Activated T-helper 17 cell treated with anti-CD3 and anti-CD28 coated beads, Interleukin-2, amount 50 U/mL, for 72 hours (primary cell): Measurements from ENCODE around the gene HOXB6. TPM values are rescaled to one million over a fixed set of nuclear protein-coding genes. Genes with fewer than 3 reads are reported as not detected.
A peak's percentile ranks its signal among the peaks of the same experiment; 100 is the strongest.

Experiments used
- ATAC-seq: fragments of 150-1000 bp; cut with Tn5 transposase; replicated peaks from 2 replicates; pipeline ENCODE4 v1.10.0; 2021; ENCODE audit warnings: mild to moderate bottlenecking, moderate library complexity
- H3K27ac Mint-ChIP-seq: one replicate; pipeline ENCODE4 v1.8.0; 2022; ENCODE audit warnings: mixed read lengths
- H3K27me3 Mint-ChIP-seq: one replicate; pipeline ENCODE4 v1.8.0; 2022; ENCODE audit warnings: mixed read lengths
- H3K36me3 Mint-ChIP-seq: one replicate; pipeline ENCODE4 v1.8.0; 2022; ENCODE audit warnings: low read depth, mild to moderate bottlenecking, mixed read lengths
- H3K4me1 Mint-ChIP-seq: one replicate; pipeline ENCODE4 v1.8.0; 2022; ENCODE audit warnings: mixed read lengths
- H3K4me3 Mint-ChIP-seq: one replicate; pipeline ENCODE4 v1.8.0; 2022; ENCODE audit warnings: mild to moderate bottlenecking, mixed read lengths
- H3K9me3 Mint-ChIP-seq: one replicate; pipeline ENCODE4 v1.8.0; 2022; ENCODE audit warnings: mixed read lengths
- total RNA-seq, 2 donors: library from RNA; stranded (reverse); gene quantifications; one replicate each; pipeline ENCODE4 v1.2.3, GENCODE V29; 2022

The HOXB6 gene
- total RNA-seq, 2 donors from 2014 or later: 0.37 to 0.39 TPM

DNA sequence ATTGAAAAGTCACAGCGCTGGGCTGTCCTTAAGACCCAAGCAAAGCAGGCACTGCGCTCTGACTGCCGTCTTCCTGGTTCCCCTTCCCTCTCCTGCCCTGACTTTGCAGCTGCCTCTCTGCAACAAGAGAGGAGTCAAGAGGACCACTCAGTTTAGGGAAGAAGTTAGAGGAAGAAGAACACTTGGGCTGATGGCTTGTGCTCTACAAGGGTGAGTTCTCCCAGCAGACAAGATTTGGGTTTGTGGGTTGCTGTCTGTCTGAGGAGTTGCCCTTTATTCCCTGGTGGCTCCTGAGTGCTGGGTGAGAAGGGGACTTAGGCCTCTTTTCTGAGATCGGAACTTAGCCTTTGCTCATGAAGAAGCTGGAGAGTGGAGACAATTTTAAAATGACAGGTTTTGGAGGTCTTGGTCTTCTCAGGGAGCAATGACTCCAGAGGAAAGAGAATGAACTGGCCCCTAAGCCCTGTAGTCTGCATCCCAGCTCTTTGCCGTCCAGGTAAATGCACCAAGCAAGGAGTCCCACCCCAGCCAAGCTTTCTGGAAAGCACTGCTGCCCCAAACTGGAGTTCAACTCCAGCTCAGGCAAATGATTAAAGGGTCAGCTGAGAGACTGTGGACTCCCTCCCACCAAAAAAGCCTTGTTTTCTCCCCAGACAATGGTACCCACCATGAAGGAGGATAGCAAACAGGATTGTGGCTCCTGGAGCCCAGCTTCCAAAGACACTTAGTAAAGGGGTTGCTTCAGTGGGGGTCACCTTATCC, 24.0 kb upstream of the HOXB6 start:
- Mint-ChIP-seq H3K4me3 (no peak overlapping the region), H3K4me1 (peaks cover 9% of the 10 kb centered on the region), H3K9me3 (no peaks in the 10 kb centered on the region), H3K36me3 (no peaks in the 10 kb centered on the region), H3K27me3 (peaks cover 72% of the 10 kb centered on the region), H3K27ac (no peak overlapping the region)
- ATAC-seq: no peak

DNA sequence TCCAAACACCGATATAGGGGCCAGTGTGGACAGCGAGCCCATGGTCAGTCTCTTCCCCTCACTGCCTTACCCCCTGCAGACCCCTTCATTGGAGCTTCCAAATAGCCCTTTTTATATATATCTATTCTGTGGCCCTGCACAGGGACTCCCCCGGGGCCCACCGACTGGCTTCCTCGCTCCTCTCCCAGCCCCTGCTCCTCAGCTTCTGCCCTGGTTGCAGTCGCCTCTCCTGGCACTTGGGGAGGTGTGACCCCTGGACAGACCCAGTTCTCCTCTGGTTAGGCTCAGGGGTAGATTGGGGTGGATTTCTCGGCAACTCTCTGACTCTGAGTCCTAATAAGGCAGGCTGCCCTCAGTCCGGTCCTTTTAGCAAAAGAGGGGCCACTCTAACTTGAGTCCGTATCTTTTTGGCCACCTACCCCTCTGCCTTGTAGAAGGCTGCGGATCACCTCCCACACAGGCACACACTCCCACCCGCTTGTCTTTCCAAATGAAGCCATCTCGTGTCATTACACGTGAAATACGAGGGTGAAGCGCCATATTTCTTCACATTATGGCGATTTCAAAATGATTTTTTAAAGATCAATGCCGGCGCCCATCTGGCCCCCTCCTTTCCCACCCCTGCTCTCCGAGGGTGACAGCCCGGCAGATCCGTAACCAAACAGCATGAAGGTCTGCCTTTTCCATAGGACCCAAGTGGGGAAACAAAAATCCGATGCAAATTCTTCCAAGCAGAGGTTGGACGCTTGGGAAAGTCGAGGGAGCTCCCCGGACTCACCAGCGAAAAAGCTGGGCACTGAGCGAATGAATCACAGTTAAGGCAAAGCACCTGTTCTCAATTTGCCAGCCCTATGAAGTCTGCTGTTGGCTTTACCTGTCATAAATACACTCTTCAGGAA, 23.1 kb upstream of the HOXB6 start:
- peaks cover 9% of the 10 kb centered on the region for H3K4me1 Mint-ChIP-seq
- no peak overlapping the region for H3K4me3 Mint-ChIP-seq
- ATAC-seq: no peak
- no peak overlapping the region for H3K27ac Mint-ChIP-seq
- no peaks in the 10 kb centered on the region for H3K9me3 Mint-ChIP-seq
- H3K36me3 Mint-ChIP-seq: no peaks in the 10 kb centered on the region
- peaks cover 78% of the 10 kb centered on the region for H3K27me3 Mint-ChIP-seq

DNA sequence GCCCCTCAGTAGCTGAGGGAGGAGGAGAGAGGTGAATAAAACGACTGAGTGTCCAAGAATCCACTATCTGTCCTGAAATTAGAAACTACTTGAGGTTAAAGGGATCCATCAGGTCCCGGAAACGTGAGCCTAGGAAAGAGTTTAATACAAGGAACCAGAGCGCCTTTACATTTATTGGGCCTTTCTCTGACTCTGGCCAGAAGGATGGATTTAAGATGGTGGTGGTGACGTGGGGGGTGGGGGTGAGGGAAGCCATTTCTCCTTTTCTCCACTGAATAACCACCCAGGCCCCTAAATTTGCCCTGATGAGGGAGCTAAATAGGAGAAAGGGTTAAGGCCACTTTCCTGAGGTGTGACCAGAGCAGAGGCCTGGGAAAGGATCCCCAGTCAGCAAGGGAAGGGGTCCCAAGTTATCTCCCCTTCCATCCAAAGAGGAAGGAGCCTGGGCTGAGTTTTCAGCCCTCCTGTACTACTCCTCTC, 22.4 kb upstream of the HOXB6 start:
- ATAC-seq: no peak
- peak overlapping the region; percentile 79 for H3K4me3 Mint-ChIP-seq
- peaks cover 78% of the 10 kb centered on the region for H3K27me3 Mint-ChIP-seq
- H3K4me1 Mint-ChIP-seq: peaks cover 9% of the 10 kb centered on the region
- H3K27ac Mint-ChIP-seq: peak overlapping the region; percentile 28
- H3K9me3 Mint-ChIP-seq: no peaks in the 10 kb centered on the region
- H3K36me3 Mint-ChIP-seq: no peaks in the 10 kb centered on the region

DNA sequence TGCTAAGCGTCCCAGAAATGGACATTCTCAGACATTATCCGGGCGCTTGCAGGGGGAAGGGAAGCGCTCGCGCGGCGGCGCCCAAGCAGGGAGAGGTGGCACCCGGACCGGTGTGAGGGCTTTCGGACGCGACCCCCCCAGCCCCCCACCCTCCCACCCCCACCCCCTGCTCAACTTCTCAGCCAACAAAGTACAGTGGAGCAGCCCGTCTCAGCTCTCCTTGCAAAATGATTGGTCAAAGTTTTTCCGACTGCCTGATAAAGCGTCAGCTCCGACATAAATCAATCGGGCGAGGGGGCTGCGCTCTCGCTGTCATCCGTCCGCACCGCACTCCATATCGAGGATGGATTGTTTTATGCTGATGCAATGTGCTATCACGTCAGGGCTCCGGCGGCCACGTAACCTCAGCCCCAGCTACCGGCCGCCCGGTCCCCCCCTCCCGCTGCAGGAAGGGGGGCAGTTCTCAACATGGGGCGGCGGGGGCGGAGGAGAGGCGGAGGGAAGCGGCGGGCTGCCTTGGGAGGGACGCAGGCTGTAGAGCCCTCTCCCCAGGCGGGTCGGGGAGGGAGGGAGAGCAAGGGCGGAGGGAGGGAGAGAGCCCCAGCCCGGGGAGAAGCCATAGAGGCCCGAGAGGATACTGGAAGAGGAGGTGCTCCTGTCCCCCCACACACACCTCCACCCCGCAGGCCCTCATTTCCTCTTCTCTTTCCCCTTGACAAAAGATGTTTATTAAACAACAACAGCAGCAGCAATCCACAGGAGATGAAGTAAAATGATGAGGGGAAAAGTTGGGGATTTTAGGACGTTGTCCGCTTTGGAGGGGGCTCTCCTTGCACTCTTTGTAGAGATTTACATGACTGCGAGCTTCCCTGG, 21.7 kb upstream of the HOXB6 start, which contains the start of gene HOXB9:
Gene HOXB9 (minus strand): TSS at position 114 of the 873 bp plus-strand sequence. CDS start 89 bp downstream, at position 25.
- peak within 1 kb of the TSS; percentile 79 for H3K4me3 Mint-ChIP-seq
- no peaks in the 10 kb centered on the region for H3K9me3 Mint-ChIP-seq
- no peaks in the 10 kb centered on the region for H3K36me3 Mint-ChIP-seq
- peak; percentile 66 for ATAC-seq
- H3K27me3 Mint-ChIP-seq: peaks cover 80% of the 10 kb centered on the region
- H3K4me1 Mint-ChIP-seq: peaks cover 9% of the 10 kb centered on the region
- peak within 1 kb of the TSS; percentile 28 for H3K27ac Mint-ChIP-seq

DNA sequence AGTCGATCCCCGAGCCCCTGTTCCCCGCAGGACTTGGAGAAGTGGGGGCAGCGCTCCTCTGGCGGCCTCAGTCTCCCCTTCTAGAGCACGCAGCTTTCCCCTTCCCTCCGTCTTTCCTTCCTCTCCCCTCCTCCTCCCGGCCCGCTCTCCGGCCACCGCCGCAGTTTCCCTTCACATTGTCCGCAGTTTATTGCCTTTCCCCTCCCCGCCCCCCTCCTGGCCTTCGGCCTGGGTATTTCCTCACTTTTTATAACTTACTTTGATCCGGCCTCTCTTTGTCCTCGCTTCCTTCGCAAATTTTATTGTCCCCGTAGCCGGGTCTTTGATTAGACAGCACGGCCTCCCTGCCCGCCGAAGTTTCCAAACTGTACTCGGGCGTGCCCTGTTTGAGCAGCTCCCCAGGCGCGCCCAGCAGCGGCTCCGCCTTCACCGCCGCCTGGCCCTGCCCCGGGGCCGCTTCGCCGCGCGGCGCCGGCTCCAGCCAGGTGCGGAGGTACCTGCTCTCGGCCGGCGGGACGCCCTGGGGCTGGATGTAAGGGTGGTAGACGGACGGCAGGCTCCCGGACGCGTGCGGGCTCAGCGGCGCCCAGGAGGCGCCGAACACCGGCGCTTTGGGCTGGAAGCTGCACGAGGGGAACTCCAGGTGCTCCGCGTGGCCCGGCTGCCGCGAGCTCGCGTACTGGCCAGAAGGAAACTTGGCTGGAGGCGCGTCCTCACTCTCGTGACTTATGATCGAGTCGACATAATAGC, 20.9 kb upstream of the HOXB6 start:
- Mint-ChIP-seq H3K27me3 (peaks cover 81% of the 10 kb centered on the region), H3K9me3 (no peaks in the 10 kb centered on the region), H3K4me3 (peak overlapping the region; percentile 79), H3K4me1 (peaks cover 9% of the 10 kb centered on the region), H3K27ac (no peak overlapping the region), H3K36me3 (no peaks in the 10 kb centered on the region)
- ATAC-seq: peak; percentile 78

DNA sequence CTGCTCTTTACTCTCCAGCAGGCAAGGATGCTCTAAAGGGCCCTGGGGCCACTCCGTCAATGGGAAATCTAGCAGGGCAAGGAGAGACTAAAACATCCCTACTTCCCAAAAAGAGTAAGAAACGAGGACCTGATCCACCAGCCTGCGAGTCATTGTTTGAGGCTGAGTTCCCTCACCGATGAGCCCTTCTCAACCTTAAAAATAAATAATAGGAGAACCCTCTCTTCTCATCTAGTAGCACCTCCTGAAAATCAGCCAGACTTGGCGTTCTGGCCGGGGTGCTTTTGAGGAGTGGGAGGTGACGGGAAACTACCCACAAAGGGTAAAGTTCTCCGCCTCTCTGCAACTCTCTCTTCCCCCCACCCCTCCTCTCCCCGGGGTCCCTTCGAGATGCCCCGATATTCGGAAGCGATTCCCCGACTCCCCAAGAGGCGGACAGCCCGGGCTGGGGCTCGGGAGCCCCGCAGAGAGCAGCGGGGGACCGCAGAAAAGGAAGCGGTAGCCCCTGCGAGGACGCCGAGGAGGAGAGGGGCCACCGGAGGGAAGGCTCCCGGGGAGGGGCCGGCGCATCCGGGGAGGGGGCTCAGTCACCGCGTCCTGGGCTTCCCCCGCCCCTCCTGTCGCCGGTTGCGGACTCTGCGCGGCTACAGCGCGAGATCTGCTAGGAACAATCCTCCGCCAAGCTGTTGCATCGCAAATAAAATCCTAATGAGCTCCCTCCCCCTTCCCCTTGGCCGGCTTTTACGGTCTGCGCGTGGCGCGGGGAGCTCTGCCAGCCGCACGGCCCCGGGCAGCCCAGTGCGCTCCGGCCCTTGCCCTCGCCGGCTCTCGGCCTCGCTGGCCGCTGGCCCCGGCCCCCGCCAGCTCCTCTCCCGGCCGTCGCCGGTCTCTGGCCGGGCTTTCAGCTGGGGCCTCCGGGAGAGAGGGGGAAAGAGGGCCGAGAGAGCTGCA, 20.0 kb upstream of the HOXB6 start:
- H3K36me3 Mint-ChIP-seq: no peaks in the 10 kb centered on the region

DNA sequence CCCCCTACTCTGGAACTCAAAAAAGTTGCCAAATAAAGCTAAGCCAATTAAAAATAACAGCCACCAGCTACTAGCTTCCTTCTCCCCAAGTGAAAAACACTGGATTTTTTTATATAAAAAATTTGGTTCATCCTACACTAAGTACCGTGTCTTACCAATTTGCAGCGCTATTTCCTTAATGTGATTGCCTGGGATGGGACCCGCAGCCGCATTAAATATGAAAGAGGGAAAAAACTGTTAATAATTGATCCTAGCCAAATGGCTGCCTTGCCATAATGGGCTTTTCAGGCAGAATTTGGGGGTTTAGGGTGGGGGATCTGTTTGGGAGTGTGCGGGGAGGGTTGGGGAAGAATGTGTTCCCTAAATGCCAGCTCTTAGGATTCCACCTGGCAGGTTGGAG, 19.3 kb upstream of the HOXB6 start:
- no peaks in the 10 kb centered on the region for H3K9me3 Mint-ChIP-seq
- H3K4me3 Mint-ChIP-seq: peak overlapping the region; percentile 42
- H3K4me1 Mint-ChIP-seq: peaks cover 9% of the 10 kb centered on the region
- no peak for ATAC-seq
- H3K36me3 Mint-ChIP-seq: no peaks in the 10 kb centered on the region
- H3K27ac Mint-ChIP-seq: no peak overlapping the region
- H3K27me3 Mint-ChIP-seq: peaks cover 74% of the 10 kb centered on the region

More for the DNA sequence above, 20.0 kb upstream of the HOXB6 start:
- H3K4me3 Mint-ChIP-seq: peak overlapping the region; percentile 79
- H3K27ac Mint-ChIP-seq: no peak overlapping the region
- peaks cover 76% of the 10 kb centered on the region for H3K27me3 Mint-ChIP-seq
- ATAC-seq: peak; percentile 11
- H3K4me1 Mint-ChIP-seq: peaks cover 9% of the 10 kb centered on the region
- no peaks in the 10 kb centered on the region for H3K9me3 Mint-ChIP-seq

DNA sequence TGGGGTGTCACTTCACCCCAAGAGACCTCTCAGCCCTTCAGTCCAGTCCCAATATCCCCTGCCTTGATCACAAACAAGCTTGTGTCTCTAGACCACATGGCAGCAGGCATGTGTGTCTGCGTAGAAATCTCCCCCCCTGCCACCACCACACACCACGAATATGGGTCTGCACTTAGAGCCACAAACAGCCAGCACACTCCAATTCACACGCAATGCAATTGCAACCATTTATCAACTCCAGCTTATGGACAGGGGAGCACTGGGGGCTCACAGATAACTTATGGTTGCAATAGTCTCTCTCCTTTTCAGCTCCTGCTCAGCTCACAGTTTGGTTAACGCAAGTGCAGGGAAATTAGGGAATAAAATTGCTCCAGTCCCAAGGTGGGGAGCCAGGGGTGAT, 18.8 kb upstream of the HOXB6 start:
- Mint-ChIP-seq H3K27ac (no peak overlapping the region), H3K4me1 (peaks cover 9% of the 10 kb centered on the region), H3K9me3 (no peaks in the 10 kb centered on the region), H3K4me3 (no peak overlapping the region), H3K27me3 (peaks cover 76% of the 10 kb centered on the region), H3K36me3 (no peaks in the 10 kb centered on the region)
- ATAC-seq: no peak

DNA sequence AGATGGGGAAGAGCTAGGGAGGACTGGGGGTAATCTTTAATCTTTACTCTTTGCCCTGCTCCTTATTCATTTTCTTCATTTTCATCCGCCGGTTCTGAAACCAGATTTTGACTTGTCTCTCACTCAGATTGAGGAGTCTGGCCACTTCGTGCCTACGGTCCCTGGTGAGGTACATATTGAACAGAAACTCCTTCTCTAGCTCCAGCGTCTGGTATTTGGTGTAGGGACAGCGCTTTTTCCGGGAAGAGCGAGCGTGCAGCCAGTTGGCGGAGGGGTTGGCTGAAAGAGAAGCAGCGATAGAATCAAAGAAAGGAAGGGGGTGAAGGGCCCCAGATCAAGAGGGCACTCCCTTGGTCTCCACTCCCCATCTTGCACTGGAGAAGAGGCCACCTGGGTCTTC, 18.1 kb upstream of the HOXB6 start:
- Mint-ChIP-seq H3K27me3 (peaks cover 74% of the 10 kb centered on the region), H3K9me3 (no peaks in the 10 kb centered on the region), H3K4me1 (peaks cover 12% of the 10 kb centered on the region), H3K27ac (no peak overlapping the region), H3K4me3 (no peak overlapping the region), H3K36me3 (no peaks in the 10 kb centered on the region)
- no peak for ATAC-seq

DNA sequence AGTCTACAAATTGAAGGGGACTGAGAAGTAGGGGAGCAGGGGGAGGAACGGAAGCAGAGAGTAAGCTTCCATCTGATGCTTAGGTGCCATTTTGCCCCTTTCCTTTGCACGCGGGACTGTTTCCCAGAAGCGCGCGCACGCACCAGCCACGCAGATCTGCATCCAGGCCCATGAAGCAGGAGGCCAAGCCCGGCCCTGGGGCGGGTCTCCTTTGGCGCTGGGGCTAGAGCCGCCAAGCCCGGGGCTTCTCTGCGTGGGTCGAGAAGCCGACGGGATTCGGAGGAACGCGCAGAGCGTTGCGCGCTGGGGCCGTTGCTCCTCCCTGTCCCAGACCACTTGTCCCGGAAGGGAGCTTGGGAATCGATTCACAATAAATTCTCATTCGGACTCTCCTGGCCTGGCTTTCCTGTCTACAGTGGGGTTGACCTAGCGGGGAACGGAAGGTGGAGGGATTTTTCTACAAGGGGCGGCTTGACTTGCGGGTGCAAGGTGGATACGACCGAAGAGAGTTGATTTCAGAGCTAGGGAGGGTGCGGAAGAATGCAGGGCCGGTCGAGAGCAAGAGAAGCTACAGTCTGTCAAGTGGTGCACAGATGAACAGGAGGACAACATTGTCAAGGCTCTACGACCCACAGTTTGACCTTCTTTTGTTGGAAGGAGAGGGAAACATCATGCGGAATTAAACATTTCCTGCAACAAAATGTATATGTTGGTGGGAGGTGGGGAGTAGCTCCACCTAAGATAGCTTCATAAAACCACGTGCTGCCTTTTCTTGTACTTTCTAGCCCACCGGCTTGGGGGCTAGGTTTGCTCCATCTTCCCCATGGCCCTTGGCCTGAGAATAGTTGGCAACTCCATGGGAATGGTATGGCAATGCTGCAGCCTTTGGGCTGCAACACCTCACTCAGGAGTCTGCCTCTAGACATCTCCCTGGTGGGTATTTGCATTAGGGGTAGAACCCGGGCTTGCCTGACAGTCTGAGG, 16.9 kb upstream of the HOXB6 start:
- Mint-ChIP-seq H3K27ac (no peak overlapping the region), H3K4me3 (no peak overlapping the region), H3K4me1 (peaks cover 14% of the 10 kb centered on the region), H3K9me3 (no peaks in the 10 kb centered on the region), H3K36me3 (peaks cover 6% of the 10 kb centered on the region), H3K27me3 (peaks cover 72% of the 10 kb centered on the region)
- ATAC-seq: no peak

DNA sequence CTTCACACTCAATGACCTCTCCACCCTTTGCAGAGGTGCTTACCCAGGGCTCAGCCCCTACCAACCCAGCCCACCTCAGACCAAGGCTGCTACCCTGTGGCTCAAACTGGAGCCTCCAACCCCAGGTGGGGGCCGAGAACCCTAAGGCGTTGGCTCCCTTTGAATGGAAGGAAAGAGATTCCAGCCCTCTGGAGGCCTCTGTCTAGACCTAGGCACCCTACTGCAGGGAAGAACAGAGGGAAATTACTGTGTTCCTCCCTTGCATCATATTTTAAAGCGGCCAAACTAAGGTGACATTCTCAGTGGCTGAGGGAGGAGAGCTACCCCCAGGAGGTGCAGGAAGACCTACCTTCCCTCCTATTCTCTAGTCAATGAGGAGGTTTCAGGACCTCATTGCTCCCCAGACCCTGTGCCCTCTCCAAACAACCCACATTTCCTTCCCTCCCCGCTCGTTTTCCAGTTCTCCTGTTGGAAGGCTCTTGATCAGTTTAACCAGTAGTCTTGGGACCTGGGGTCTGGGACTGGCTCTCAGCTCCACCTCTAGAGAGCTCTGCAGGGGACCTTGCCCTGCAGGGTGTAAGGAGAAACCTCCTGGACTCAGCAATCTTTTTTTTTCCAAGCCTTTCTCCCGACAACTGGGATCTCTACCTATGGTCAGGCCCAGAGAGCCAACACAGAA, 15.8 kb upstream of the HOXB6 start:
- peaks cover 6% of the 10 kb centered on the region for H3K36me3 Mint-ChIP-seq
- peaks cover 9% of the 10 kb centered on the region for H3K4me1 Mint-ChIP-seq
- ATAC-seq: no peak
- no peak overlapping the region for H3K27ac Mint-ChIP-seq
- peaks cover 76% of the 10 kb centered on the region for H3K27me3 Mint-ChIP-seq
- no peak overlapping the region for H3K4me3 Mint-ChIP-seq
- no peaks in the 10 kb centered on the region for H3K9me3 Mint-ChIP-seq
